Measurements from ENCODE around the gene IGFBP4.

Gene IGFBP4

DNA sequence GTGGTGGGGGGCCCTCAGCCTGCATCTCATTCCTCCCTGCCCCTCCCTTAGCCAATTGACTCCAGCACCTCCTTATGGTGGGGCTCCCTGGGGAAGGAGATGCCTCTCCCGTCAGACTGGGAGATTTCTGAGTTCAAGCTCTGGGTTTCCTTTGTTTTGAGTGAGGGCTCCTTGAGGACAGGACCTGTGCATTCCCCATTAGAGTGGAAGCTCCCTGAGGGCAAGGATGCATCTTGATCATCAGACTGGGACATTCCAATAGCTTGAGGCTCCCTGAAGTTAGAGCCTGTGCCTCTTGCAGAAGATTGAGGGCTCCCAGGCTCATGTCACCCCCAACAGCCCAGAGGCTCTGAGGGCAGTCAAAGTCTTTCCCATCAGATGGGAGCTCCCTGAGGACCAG is 34.5 kb downstream of the IGFBP4 start:
- no peak overlapping the region for H3K9ac ChIP-seq (ENCODE audit: insufficient read length)
- no peak overlapping the region for H3K27ac ChIP-seq
- no peak overlapping the region for H3K4me3 ChIP-seq
- TF ChIP-seq FOXP2 (optimal IDR thresholded peaks at IDR 0.05; ENCODE audit: control extremely low read depth, extremely low read length, insufficient read depth) (no peak), POLR2AphosphoS5 (IDR thresholded peaks at IDR 0.05; ENCODE audit: borderline replicate concordance, low read depth, low read length) (no peak), EZH2 (IDR thresholded peaks at IDR 0.05) (no peak)
- no peak for DNase-seq (ENCODE audit: low read depth, low spot score)
- no peaks in the 10 kb centered on the region for H3K36me3 ChIP-seq (ENCODE audit: insufficient read depth, low read length)
- no peaks in the 10 kb centered on the region for H3K9me3 ChIP-seq (ENCODE audit: low read depth, low read length)

DNA sequence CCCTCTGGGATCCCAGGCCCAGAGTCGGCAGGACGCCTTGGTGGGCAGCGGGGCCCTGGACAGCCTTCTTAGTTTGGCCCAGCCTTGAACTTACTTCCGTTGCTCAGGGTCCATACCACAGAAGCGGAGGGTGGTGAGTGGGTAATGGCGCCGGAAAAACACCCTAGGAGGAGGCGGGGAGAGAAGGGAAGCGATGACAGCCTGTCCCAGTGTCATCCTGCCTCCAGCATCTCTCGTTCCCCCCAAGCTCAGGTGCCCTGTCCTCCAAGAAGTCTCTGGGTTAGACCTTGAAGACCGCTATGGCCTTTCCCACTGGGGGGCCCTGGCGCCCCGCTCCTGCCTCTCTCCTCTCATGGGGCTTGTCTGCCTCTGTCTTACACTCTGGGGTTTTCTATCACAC is 35.2 kb downstream of the IGFBP4 start:
- Histone ChIP-seq H3K4me3 (no peak overlapping the region), H3K9ac (ENCODE audit: insufficient read length) (no peak overlapping the region), H3K36me3 (ENCODE audit: insufficient read depth, low read length) (no peaks in the 10 kb centered on the region), H3K27ac (no peak overlapping the region), H3K9me3 (ENCODE audit: low read depth, low read length) (no peaks in the 10 kb centered on the region)
- DNase-seq (ENCODE audit: low read depth, low spot score) = no peak
- TF ChIP-seq EZH2 (IDR thresholded peaks at IDR 0.05) = no peak
- no peak for TF ChIP-seq FOXP2 (optimal IDR thresholded peaks at IDR 0.05; ENCODE audit: control extremely low read depth, extremely low read length, insufficient read depth)
- no peak for TF ChIP-seq POLR2AphosphoS5 (IDR thresholded peaks at IDR 0.05; ENCODE audit: borderline replicate concordance, low read depth, low read length)

DNA sequence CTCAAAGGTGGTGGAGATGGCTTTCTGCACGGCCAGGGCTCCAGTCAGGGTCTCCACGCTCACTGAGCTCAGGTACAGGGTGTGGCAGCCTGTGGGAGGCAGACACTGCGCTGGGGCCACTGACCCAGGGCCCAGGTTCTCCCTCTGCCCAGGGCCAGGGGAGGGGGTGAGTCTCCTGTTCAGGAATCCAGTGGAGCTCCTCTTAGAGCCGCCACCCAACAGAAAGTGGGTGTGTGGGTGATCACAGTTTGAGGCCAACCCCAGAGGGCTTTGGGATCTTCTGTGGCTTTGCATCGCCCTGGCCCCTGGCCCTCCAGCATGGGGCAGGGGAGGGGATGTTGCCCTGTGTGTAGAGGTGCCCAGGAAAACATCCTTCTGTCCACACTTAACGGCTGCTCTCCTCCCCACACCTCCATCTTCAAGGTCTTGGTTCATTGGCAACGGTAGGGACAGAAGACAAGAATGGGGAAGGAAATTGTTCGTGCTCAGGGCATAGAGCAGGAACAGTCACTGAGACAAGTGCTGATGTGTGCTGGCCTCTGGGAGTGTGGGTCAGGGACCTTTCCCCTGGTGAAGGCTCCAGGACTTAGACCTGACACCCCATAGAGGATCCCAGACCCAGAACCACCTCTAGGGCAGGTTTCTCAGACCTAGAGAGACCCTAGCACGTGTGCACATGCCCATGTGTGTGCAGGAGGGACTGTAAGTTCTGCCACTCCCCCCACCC is 36.7 kb downstream of the IGFBP4 start:
- Histone ChIP-seq H3K9me3 (ENCODE audit: low read depth, low read length) (no peaks in the 10 kb centered on the region), H3K9ac (ENCODE audit: insufficient read length) (no peak overlapping the region), H3K4me3 (no peak overlapping the region), H3K36me3 (ENCODE audit: insufficient read depth, low read length) (no peaks in the 10 kb centered on the region), H3K27ac (no peak overlapping the region)
- DNase-seq (ENCODE audit: low read depth, low spot score) = no peak
- TF ChIP-seq FOXP2 (optimal IDR thresholded peaks at IDR 0.05; ENCODE audit: control extremely low read depth, extremely low read length, insufficient read depth) (no peak), POLR2AphosphoS5 (IDR thresholded peaks at IDR 0.05; ENCODE audit: borderline replicate concordance, low read depth, low read length) (no peak), EZH2 (IDR thresholded peaks at IDR 0.05) (no peak)

DNA sequence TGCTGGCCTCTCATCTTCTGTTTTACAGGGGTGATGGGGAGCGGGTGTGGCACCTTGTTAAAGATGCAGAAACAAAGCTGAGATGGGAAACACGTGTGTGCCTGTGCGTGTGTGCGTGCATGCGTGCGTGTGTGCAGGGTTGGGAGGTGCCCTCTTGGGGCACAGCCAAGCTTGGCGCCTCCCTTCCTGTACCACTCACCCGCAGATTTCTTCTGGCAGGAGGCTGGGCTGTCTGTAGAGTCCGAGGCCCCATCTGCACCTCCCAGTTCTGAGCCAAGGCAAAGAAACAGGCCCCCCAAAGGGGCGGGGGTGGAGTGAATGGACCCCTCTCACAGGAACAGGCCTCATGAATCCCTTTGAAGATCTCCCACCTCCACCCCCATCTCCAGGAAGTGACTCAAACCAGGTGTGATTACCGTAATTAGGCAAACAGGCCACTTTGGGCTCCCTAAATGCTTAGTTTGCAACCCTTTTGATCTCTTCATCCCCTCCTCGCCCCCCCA is 37.3 kb downstream of the IGFBP4 start:
- TF ChIP-seq EZH2 (IDR thresholded peaks at IDR 0.05) (no peak), FOXP2 (optimal IDR thresholded peaks at IDR 0.05; ENCODE audit: control extremely low read depth, extremely low read length, insufficient read depth) (no peak), POLR2AphosphoS5 (IDR thresholded peaks at IDR 0.05; ENCODE audit: borderline replicate concordance, low read depth, low read length) (no peak)
- Histone ChIP-seq H3K4me3 (no peak overlapping the region), H3K36me3 (ENCODE audit: insufficient read depth, low read length) (no peaks in the 10 kb centered on the region), H3K27ac (no peak overlapping the region), H3K9me3 (ENCODE audit: low read depth, low read length) (no peaks in the 10 kb centered on the region), H3K9ac (ENCODE audit: insufficient read length) (no peak overlapping the region)
- DNase-seq (ENCODE audit: low read depth, low spot score) = no peak

DNA sequence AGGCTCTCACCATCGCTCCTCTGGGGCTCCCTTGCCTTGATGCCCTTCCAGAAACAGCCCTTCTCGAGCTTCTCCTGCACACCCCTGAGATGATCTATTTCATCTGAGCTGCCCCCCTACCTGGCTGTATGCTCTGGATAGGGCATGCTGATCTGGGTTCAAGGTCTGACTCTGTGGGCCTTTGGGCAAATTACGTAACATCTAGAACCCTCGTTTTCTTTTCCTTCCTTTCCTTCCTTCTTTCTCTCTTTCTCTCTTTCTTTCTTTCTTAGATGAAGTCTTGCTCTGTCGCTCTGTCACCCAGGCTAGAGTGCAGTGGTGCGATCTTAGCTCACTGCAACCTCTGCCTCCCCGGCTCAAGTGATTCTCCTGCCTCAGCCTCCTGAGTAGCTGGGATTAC is 37.9 kb downstream of the IGFBP4 start:
- no peak overlapping the region for H3K27ac ChIP-seq
- no peaks in the 10 kb centered on the region for H3K9me3 ChIP-seq (ENCODE audit: low read depth, low read length)
- H3K9ac ChIP-seq (ENCODE audit: insufficient read length) = no peak overlapping the region
- no peak overlapping the region for H3K4me3 ChIP-seq
- no peak for TF ChIP-seq EZH2 (IDR thresholded peaks at IDR 0.05)
- H3K36me3 ChIP-seq (ENCODE audit: insufficient read depth, low read length) = no peaks in the 10 kb centered on the region
- DNase-seq (ENCODE audit: low read depth, low spot score) = no peak

DNA sequence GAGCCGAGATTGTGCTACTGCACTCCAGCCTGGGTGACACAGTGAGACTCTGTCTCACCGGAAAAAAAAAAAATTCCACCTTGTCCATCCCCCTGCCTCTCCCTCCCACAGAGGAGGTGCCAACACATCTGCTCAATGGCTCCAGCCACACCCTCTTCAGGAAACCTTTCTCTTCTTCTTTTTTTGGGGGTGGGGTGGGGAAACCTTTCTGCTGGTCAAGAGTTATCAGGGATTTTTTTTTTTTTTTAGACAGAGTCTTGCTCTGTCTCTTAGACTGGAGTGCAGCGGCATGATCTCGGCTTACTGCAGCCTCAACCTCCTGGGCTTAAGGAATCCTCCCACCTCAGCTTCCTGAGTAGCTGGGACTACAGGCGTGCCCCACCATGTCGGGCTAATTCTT is 39.5 kb downstream of the IGFBP4 start:
- H3K4me3 ChIP-seq = no peak overlapping the region
- no peak for TF ChIP-seq EZH2 (IDR thresholded peaks at IDR 0.05)
- no peak for TF ChIP-seq FOXP2 (optimal IDR thresholded peaks at IDR 0.05; ENCODE audit: control extremely low read depth, extremely low read length, insufficient read depth)
- TF ChIP-seq POLR2AphosphoS5 (IDR thresholded peaks at IDR 0.05; ENCODE audit: borderline replicate concordance, low read depth, low read length) = no peak
- no peaks in the 10 kb centered on the region for H3K36me3 ChIP-seq (ENCODE audit: insufficient read depth, low read length)
- no peaks in the 10 kb centered on the region for H3K9me3 ChIP-seq (ENCODE audit: low read depth, low read length)
- DNase-seq (ENCODE audit: low read depth, low spot score) = no peak
- H3K27ac ChIP-seq = no peak overlapping the region
- no peak overlapping the region for H3K9ac ChIP-seq (ENCODE audit: insufficient read length)

DNA sequence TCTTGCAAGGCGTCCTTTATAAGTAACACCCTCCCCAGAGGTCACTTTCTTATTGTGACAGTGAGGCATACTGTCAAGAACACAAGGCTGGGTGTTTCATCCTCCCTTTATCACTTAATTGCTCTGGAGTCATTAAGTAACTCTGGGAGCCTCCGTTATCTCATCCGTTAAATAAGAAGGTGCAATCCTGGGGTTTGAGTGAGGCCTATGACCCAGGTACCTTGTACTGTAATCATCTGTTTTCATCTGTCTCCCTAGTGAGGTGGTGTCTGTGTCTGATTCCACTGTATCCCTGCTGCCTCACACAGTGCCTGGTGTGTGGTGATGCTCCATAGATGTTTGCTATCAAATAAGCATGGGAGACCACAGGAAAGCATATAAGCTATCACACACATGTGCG is 40.4 kb downstream of the IGFBP4 start:
- H3K9ac ChIP-seq (ENCODE audit: insufficient read length) = no peak overlapping the region
- DNase-seq (ENCODE audit: low read depth, low spot score) = no peak
- H3K36me3 ChIP-seq (ENCODE audit: insufficient read depth, low read length) = no peaks in the 10 kb centered on the region
- no peak overlapping the region for H3K4me3 ChIP-seq
- H3K27ac ChIP-seq = no peak overlapping the region
- TF ChIP-seq POLR2AphosphoS5 (IDR thresholded peaks at IDR 0.05; ENCODE audit: borderline replicate concordance, low read depth, low read length) (no peak), FOXP2 (optimal IDR thresholded peaks at IDR 0.05; ENCODE audit: control extremely low read depth, extremely low read length, insufficient read depth) (no peak), EZH2 (IDR thresholded peaks at IDR 0.05) (no peak)
- H3K9me3 ChIP-seq (ENCODE audit: low read depth, low read length) = no peaks in the 10 kb centered on the region

DNA sequence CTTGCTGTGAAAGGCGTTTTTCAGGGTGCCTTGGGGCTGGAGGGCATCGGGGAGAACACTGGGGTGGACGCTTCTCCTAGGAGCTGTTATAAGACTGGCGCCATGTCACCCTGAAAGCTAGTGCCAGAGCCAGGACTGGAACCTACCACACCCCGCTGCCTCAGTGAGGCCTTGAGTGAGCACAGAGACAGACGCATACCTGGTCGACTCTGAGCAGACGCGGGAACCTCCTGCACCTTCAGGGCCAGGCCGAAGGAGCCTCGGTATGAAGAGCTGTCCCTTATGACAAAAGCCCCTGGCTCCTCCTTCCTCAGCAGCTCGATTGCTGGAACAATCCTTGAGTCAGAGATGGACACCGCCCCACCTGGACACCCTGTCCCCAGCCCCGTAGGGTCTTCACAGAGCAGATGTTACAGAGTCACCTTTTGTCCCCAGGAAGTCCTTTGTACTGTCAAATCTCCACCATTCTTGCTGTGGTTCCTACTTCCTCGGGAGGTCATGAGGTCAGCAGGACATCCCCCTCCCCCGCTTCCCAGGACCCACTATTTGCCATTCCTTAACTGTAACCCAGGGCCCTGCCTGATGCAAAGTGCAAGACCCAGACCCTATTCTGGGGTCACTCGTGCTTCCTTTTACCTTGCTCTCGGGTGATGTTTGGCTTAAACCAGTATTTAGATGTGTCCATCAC is 41.2 kb downstream of the IGFBP4 start:
- no peak for TF ChIP-seq EZH2 (IDR thresholded peaks at IDR 0.05)
- no peak for TF ChIP-seq POLR2AphosphoS5 (IDR thresholded peaks at IDR 0.05; ENCODE audit: borderline replicate concordance, low read depth, low read length)
- TF ChIP-seq FOXP2 (optimal IDR thresholded peaks at IDR 0.05; ENCODE audit: control extremely low read depth, extremely low read length, insufficient read depth) = no peak
- H3K4me3 ChIP-seq = no peak overlapping the region
- no peak for DNase-seq (ENCODE audit: low read depth, low spot score)
- no peaks in the 10 kb centered on the region for H3K36me3 ChIP-seq (ENCODE audit: insufficient read depth, low read length)
- H3K27ac ChIP-seq = no peak overlapping the region
- no peaks in the 10 kb centered on the region for H3K9me3 ChIP-seq (ENCODE audit: low read depth, low read length)
- no peak overlapping the region for H3K9ac ChIP-seq (ENCODE audit: insufficient read length)
